BLaER1 (cell line): Measurements from ENCODE around the gene TTC7B.

Experiments used
- H3K27ac ChIP-seq: shearing (Covaris generic); formaldehyde crosslinking; 2 replicates; pipeline ENCODE4 v1.8.1; 2022
- H3K27me3 ChIP-seq: shearing (Covaris generic); formaldehyde crosslinking; 2 replicates; pipeline ENCODE4 v1.8.1; 2022
- H3K36me3 ChIP-seq: shearing (Covaris generic); formaldehyde crosslinking; 2 replicates; pipeline ENCODE4 v1.8.1; 2022
- H3K4me1 ChIP-seq: shearing (Covaris generic); formaldehyde crosslinking; 2 replicates; pipeline ENCODE4 v1.8.1; 2022
- H3K4me2 ChIP-seq: shearing (Covaris generic); formaldehyde crosslinking; 2 replicates; pipeline ENCODE4 v1.8.1; 2022
- H3K4me3 ChIP-seq: shearing (Covaris generic); formaldehyde crosslinking; 2 replicates; pipeline ENCODE4 v1.8.1; 2022
- H3K9ac ChIP-seq: shearing (Covaris generic); formaldehyde crosslinking; 2 replicates; pipeline ENCODE4 v1.8.1; 2022
- H3K9me3 ChIP-seq: shearing (Covaris generic); formaldehyde crosslinking; 2 replicates; pipeline ENCODE4 v1.8.1; 2022
- H4K20me1 ChIP-seq: shearing (Covaris generic); formaldehyde crosslinking; 2 replicates; pipeline ENCODE4 v1.8.1; 2022
- Cebpa-rat ChIP-seq: shearing (Covaris generic); IDR thresholded peaks from 2 replicates; pipeline ENCODE4 v1.8.1; 2022

Gene TTC7B

DNA sequence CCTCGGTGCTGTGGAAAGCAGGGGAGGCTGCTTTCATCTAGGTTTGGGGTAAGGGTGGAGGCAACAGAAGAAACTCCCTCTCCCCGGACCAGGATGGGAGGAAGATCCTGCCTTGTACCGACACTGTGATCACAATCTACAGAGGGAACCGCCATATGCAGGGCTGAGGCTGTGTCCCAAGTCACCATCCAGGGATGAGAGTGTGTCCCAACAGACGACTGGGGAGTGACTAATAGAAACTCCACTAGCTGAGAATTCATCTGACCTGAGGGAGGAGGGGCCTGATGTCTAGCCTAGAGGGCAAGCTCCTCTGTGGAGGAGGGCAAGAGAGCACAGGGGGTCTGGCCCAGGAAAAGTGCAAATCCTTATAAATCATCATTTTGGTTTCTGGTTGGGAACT is 247.0 kb downstream of the TTC7B start:
- H3K9ac ChIP-seq = no peak overlapping the region

DNA sequence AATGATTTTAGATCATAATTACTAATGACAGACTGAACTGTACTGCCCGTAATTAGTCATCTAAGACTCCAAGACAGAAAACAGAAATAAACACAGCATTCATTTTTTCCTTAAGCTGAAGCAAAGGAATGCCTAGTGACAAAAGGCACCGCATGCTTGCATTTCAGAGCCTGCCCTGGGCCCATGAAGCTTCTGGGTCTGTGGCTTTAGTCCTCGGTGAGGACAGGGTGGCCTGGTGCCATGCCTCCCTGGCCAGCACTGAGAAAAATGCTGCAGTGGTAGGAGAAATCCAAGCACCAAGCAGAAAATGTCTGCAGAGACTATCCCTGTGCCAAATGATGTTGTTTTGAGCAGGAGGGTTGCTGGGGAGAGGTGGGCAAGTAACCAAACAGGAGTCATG is 247.8 kb downstream of the TTC7B start:
- Histone ChIP-seq H3K36me3 (peaks cover 19% of the 10 kb centered on the region; the same call in 1 of the 2 replicates), H3K27ac (0 out of 2 replicates have a peak overlapping the region, but pooled peaks have one; percentile 1), H4K20me1 (no peaks in the 10 kb centered on the region), H3K9me3 (no peaks in the 10 kb centered on the region), H3K4me3 (no peak overlapping the region), H3K4me2 (no peak overlapping the region), H3K27me3 (no peaks in the 10 kb centered on the region), H3K9ac (no peak overlapping the region), H3K4me1 (peaks cover 17% of the 10 kb centered on the region)
- no peak for TF ChIP-seq Cebpa-rat

More for the DNA sequence above, 247.0 kb downstream of the TTC7B start:
- Histone ChIP-seq H3K36me3 (0 out of 2 replicates have a peak, but pooled peaks cover 15% of the 10 kb centered on the region), H3K4me1 (peaks cover 17% of the 10 kb centered on the region), H3K9me3 (no peaks in the 10 kb centered on the region), H4K20me1 (no peaks in the 10 kb centered on the region), H3K27me3 (no peaks in the 10 kb centered on the region), H3K4me2 (no peak overlapping the region), H3K4me3 (no peak overlapping the region), H3K27ac (no peak overlapping the region)
- no peak for TF ChIP-seq Cebpa-rat

- TF ChIP-seq Cebpa-rat = no peak
- no peak overlapping the region for H3K4me2 ChIP-seq
- H3K9ac ChIP-seq = no peak overlapping the region
- H3K4me3 ChIP-seq = no peak overlapping the region
- no peaks in the 10 kb centered on the region for H3K27me3 ChIP-seq
- peaks cover 17% of the 10 kb centered on the region for H3K4me1 ChIP-seq
- 0 out of 2 replicates have a peak overlapping the region, but pooled peaks have one; percentile 1 for H3K27ac ChIP-seq
- no peaks in the 10 kb centered on the region for H4K20me1 ChIP-seq
- peaks cover 23% of the 10 kb centered on the region; the same call in 1 of the 2 replicates for H3K36me3 ChIP-seq
- no peaks in the 10 kb centered on the region for H3K9me3 ChIP-seq
These were observed 248.2 kb downstream of the TTC7B start for GRCh38 chr14:90567991-90568390.

DNA sequence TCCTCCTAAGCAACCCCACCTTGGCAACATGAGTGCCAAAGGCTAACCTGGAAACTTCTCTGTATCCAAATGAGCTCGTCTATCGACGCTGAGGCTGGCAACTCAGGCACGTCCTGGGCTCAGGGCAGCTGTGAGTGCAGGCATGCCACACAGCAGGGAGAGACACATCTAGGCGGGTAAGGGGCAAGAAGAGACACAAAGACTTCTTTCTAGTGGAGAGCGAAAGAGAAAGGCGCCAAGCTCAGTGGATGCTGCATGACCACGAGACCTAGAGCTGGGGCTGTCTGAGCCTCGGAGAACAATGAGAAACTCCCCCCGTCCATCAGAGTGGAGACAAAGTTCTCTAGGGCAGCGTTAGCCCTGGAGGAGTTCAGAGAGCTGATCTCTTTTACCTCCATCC is 249.0 kb downstream of the TTC7B start:
- Histone ChIP-seq H3K27me3 (no peaks in the 10 kb centered on the region), H3K4me3 (no peak overlapping the region), H3K9me3 (no peaks in the 10 kb centered on the region), H3K36me3 (peaks cover 25% of the 10 kb centered on the region; the same call in 1 of the 2 replicates), H3K4me1 (peaks cover 24% of the 10 kb centered on the region), H3K9ac (no peak overlapping the region), H4K20me1 (no peaks in the 10 kb centered on the region), H3K27ac (peak overlapping the region; percentile 38; the same call in 1 of the 2 replicates), H3K4me2 (peak overlapping the region; percentile 56)
- TF ChIP-seq Cebpa-rat = no peak

DNA sequence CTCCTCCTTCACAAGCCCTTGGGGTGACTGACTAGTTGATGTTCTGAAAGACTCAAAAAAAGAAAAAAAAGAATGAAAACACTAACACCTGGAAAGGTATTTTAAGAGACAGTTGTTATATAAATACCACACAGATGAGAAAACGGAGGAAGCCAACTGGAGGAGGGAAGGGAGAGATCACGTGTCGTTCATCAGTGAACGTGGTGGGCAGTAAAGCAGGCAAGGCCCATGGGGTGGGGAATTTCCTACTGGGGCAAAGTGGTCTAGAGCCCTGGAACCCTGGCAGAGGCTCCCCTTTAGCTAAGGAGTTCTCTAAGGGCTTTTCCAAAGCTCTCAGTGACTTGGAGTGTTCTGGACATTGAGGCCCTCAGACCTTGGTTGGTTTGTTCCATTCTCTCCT is 249.7 kb downstream of the TTC7B start:
- no peak for TF ChIP-seq Cebpa-rat
- Histone ChIP-seq H3K27me3 (no peaks in the 10 kb centered on the region), H3K27ac (peak overlapping the region; percentile 38), H3K36me3 (peaks cover 25% of the 10 kb centered on the region; the same call in 1 of the 2 replicates), H3K9ac (no peak overlapping the region), H3K4me3 (no peak overlapping the region), H3K9me3 (no peaks in the 10 kb centered on the region), H4K20me1 (no peaks in the 10 kb centered on the region), H3K4me1 (peaks cover 24% of the 10 kb centered on the region), H3K4me2 (peak overlapping the region; percentile 56)

- Histone ChIP-seq H3K9me3 (no peaks in the 10 kb centered on the region), H3K27me3 (no peaks in the 10 kb centered on the region), H3K4me3 (no peak overlapping the region), H3K9ac (no peak overlapping the region), H3K27ac (no peak overlapping the region), H3K36me3 (peaks cover 21% of the 10 kb centered on the region; the same call in 1 of the 2 replicates), H4K20me1 (no peaks in the 10 kb centered on the region), H3K4me2 (no peak overlapping the region), H3K4me1 (peaks cover 43% of the 10 kb centered on the region)
- TF ChIP-seq Cebpa-rat = no peak
These were observed 251.7 kb downstream of the TTC7B start for GRCh38 chr14:90564496-90564895.

DNA sequence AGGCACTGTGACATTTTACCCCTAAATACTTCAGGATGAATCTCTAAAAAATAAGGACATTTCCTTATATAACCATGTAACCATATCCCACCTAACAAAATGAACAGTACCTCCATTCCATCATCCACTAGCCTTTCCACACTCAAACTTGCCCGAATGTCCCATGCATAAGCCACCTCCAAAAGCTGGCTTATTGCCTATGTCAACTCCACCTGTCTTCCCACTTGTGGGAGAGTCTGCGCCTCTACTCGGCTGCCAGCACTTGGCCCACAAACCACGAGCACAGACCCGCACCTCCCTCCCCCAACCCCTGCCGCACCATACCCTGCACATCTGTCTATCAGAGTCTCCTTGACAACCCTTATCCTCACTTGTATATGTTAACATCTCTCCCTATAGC is 253.6 kb downstream of the TTC7B start:
- no peak for TF ChIP-seq Cebpa-rat
- Histone ChIP-seq H3K4me3 (no peak overlapping the region), H3K36me3 (peaks cover 21% of the 10 kb centered on the region), H3K27ac (no peak overlapping the region), H4K20me1 (no peaks in the 10 kb centered on the region), H3K27me3 (no peaks in the 10 kb centered on the region), H3K9ac (no peak overlapping the region), H3K9me3 (no peaks in the 10 kb centered on the region), H3K4me2 (no peak overlapping the region), H3K4me1 (peaks cover 61% of the 10 kb centered on the region)

- H3K27me3 ChIP-seq = no peaks in the 10 kb centered on the region
- no peaks in the 10 kb centered on the region for H4K20me1 ChIP-seq
- TF ChIP-seq Cebpa-rat = no peak
- peaks cover 20% of the 10 kb centered on the region for H3K36me3 ChIP-seq
- no peak overlapping the region for H3K27ac ChIP-seq
- H3K4me2 ChIP-seq = no peak overlapping the region
- H3K4me3 ChIP-seq = no peak overlapping the region
- H3K9me3 ChIP-seq = no peaks in the 10 kb centered on the region
- peaks cover 63% of the 10 kb centered on the region for H3K4me1 ChIP-seq
- no peak overlapping the region for H3K9ac ChIP-seq
These were observed 254.3 kb downstream of the TTC7B start for GRCh38 chr14:90561920-90562319.

DNA sequence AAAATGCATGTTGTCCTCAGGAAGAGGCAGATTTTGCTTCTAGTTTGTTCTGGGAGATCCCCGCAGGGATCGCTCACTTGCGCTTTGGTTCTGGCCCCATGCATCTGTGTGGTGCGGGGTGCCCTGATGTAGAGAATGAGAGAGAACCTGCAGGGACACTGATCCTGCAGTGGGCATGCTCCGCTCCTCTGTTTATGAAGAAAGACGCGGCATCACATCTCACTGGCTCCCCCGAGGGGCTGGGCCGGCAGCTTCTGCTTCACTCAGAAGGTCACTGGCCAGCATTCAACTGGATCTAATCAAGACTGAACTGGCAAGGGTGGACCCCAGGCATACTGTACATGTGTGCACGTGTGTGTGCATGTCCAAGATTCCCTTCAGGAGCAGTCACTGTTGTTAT is 255.2 kb downstream of the TTC7B start:
- Histone ChIP-seq H3K27ac (no peak overlapping the region), H3K4me2 (peak overlapping the region; percentile 22), H4K20me1 (no peaks in the 10 kb centered on the region), H3K36me3 (peaks cover 20% of the 10 kb centered on the region), H3K27me3 (no peaks in the 10 kb centered on the region), H3K4me3 (no peak overlapping the region), H3K4me1 (peaks cover 63% of the 10 kb centered on the region), H3K9ac (no peak overlapping the region), H3K9me3 (no peaks in the 10 kb centered on the region)
- no peak for TF ChIP-seq Cebpa-rat

GRCh38 chr14:90560558-90560957 is 255.7 kb downstream of the TTC7B start:
- Histone ChIP-seq H3K9me3 (no peaks in the 10 kb centered on the region), H3K36me3 (peaks cover 20% of the 10 kb centered on the region), H4K20me1 (no peaks in the 10 kb centered on the region), H3K9ac (no peak overlapping the region), H3K4me2 (peak overlapping the region; percentile 22), H3K27ac (no peak overlapping the region), H3K4me1 (peaks cover 65% of the 10 kb centered on the region), H3K4me3 (no peak overlapping the region), H3K27me3 (no peaks in the 10 kb centered on the region)
- TF ChIP-seq Cebpa-rat = no peak
